Urinary bladder (tissue), 4 donors: ENCODE results near the gene CFAP70. TPM values are rescaled to one million over a fixed set of nuclear protein-coding genes. Genes with fewer than 3 reads are reported as not detected.
"Not testable (repeated sequence)": the region's sequence is repeated elsewhere in the genome, so short reads cannot be mapped to it uniquely, and the experiment has no call there.

Experiments used
- DNase-seq: peaks from one replicate; pipeline ENCODE4 v3.0.0-alpha.2; 2015; ENCODE audit errors: extremely low spot score
- H3K27ac ChIP-seq: one replicate; pipeline ENCODE4 v1.5.1; 2013; ENCODE audit warnings: low read depth, mild to moderate bottlenecking, moderate library complexity
- H3K36me3 ChIP-seq: one replicate; pipeline ENCODE4 v1.6.1; 2013; ENCODE audit warnings: mild to moderate bottlenecking, moderate library complexity; ENCODE audit not compliant: insufficient read depth
- H3K4me1 ChIP-seq: one replicate; pipeline ENCODE4 v1.6.1; 2013; ENCODE audit warnings: mild to moderate bottlenecking, moderate library complexity; ENCODE audit not compliant: insufficient read depth
- H3K4me3 ChIP-seq: one replicate; pipeline ENCODE4 v1.5.1; 2013; ENCODE audit warnings: low read depth, low read length
- WGBS: extraction: QIAGEN DNeasy Blood & Tissue Kit; methylation state at CpG from one replicate; pipeline ENCODE4 v1.1.7; 2013; 5-methylcytosine and 5-hydroxymethylcytosine counted together
- polyA plus RNA-seq: library from polyadenylated mRNA; stranded (reverse); fragments of 200-250 nt; gene quantifications from one replicate; pipeline ENCODE4 v1.2.3, GENCODE V29; 2013
- total RNA-seq: library from RNA; depleted of rRNA; stranded (reverse); fragments of >200 nt; gene quantifications from one replicate; pipeline ENCODE4 v1.2.3, GENCODE V29; 2014
- donor health status: healthy with polysubstance abuse.
- donor health status: healthy.

The CFAP70 gene
- total RNA-seq, result 2.2 TPM
- polyA plus RNA-seq, result 0.56 TPM

GRCh38 chr10:73358331-73359279 lies at the start of gene CFAP70:
TSS of gene CFAP70 (minus strand) at chr10:73358864. CDS start at chr10:73354796, 4,068 bp downstream.
- Histone ChIP-seq H3K4me1 (no peaks in the 10 kb centered on the region), H3K4me3 (peak within 1 kb of the TSS; percentile 70), H3K36me3 (peaks cover 3% of the 10 kb centered on the region), H3K27ac (no peak within 1 kb of the TSS)
- WGBS, result under 1% methylated on average over 45 of the region's 45 CpGs
- DNase-seq, result peak; percentile 96

GRCh38 chr10:73408061-73408460 lies 49.4 kb upstream of the CFAP70 start:
- no peaks in the 10 kb centered on the region for H3K4me1 ChIP-seq
- H3K27ac ChIP-seq, result no peak overlapping the region
- peaks cover 2% of the 10 kb centered on the region for H3K36me3 ChIP-seq
- no peak for DNase-seq
- no peak overlapping the region for H3K4me3 ChIP-seq
- WGBS, result 94% methylated on average over 5 of the region's 5 CpGs

- no peak overlapping the region for H3K4me3 ChIP-seq
- 97% methylated on average over 1 of the region's 1 CpG for WGBS
- H3K36me3 ChIP-seq, result peaks cover 2% of the 10 kb centered on the region
- DNase-seq, result no peak
- H3K4me1 ChIP-seq, result no peaks in the 10 kb centered on the region
- H3K27ac ChIP-seq, result no peak overlapping the region
Measured at GRCh38 chr10:73407495-73407894, 48.8 kb upstream of the CFAP70 start.

GRCh38 chr10:73406846-73407245 lies 48.2 kb upstream of the CFAP70 start:
- no peak for DNase-seq
- Histone ChIP-seq H3K27ac (no peak overlapping the region), H3K4me1 (no peaks in the 10 kb centered on the region), H3K4me3 (no peak overlapping the region), H3K36me3 (peaks cover 2% of the 10 kb centered on the region)
- 87% methylated on average over 5 of the region's 5 CpGs for WGBS

GRCh38 chr10:73405556-73405955 lies 46.9 kb upstream of the CFAP70 start:
- 92% methylated on average over 3 of the region's 3 CpGs for WGBS
- no peak overlapping the region for H3K27ac ChIP-seq
- peaks cover 2% of the 10 kb centered on the region for H3K36me3 ChIP-seq
- no peak for DNase-seq
- H3K4me1 ChIP-seq, result no peaks in the 10 kb centered on the region
- no peak overlapping the region for H3K4me3 ChIP-seq

GRCh38 chr10:73404690-73405089 lies 46.0 kb upstream of the CFAP70 start:
- Histone ChIP-seq H3K4me1 (no peaks in the 10 kb centered on the region), H3K4me3 (no peak overlapping the region), H3K27ac (no peak overlapping the region), H3K36me3 (peaks cover 1% of the 10 kb centered on the region)
- 95% methylated on average over 9 of the region's 9 CpGs for WGBS
- DNase-seq, result no peak

GRCh38 chr10:73401636-73402035 lies 43.0 kb upstream of the CFAP70 start:
- H3K4me3 ChIP-seq, result no peak overlapping the region
- H3K36me3 ChIP-seq, result peaks cover 1% of the 10 kb centered on the region
- H3K4me1 ChIP-seq, result no peaks in the 10 kb centered on the region
- H3K27ac ChIP-seq, result no peak overlapping the region
- 98% methylated on average over 6 of the region's 6 CpGs for WGBS
- DNase-seq, result no peak

GRCh38 chr10:73399063-73399462 lies 40.4 kb upstream of the CFAP70 start:
- no peak for DNase-seq
- no peaks in the 10 kb centered on the region for H3K4me1 ChIP-seq
- 72% methylated on average over 4 of the region's 4 CpGs for WGBS
- no peak overlapping the region for H3K27ac ChIP-seq
- peaks cover 1% of the 10 kb centered on the region for H3K36me3 ChIP-seq
- H3K4me3 ChIP-seq, result no peak overlapping the region

- DNase-seq, result no peak
- no peak overlapping the region for H3K27ac ChIP-seq
- H3K4me1 ChIP-seq, result no peaks in the 10 kb centered on the region
- H3K4me3 ChIP-seq, result no peak overlapping the region
- WGBS, result 96% methylated on average over 6 of the region's 6 CpGs
- peaks cover 1% of the 10 kb centered on the region for H3K36me3 ChIP-seq
Measured at GRCh38 chr10:73398024-73398423, 39.4 kb upstream of the CFAP70 start.

- H3K4me3 ChIP-seq, H3K4me1 ChIP-seq, H3K27ac ChIP-seq, DNase-seq, H3K36me3 ChIP-seq: not testable (repeated sequence)
- WGBS, result 98% methylated on average over 3 of the region's 4 CpGs
Measured at GRCh38 chr10:73394325-73394724, 35.7 kb upstream of the CFAP70 start.

- DNase-seq, result no peak
- H3K27ac ChIP-seq, result no peak overlapping the region
- no peaks in the 10 kb centered on the region for H3K4me1 ChIP-seq
- 93% methylated on average over 4 of the region's 4 CpGs for WGBS
- H3K36me3 ChIP-seq, result peaks cover 4% of the 10 kb centered on the region
- no peak overlapping the region for H3K4me3 ChIP-seq
Measured at GRCh38 chr10:73388228-73388627, 29.6 kb upstream of the CFAP70 start.

- no peaks in the 10 kb centered on the region for H3K4me1 ChIP-seq
- no peak overlapping the region for H3K4me3 ChIP-seq
- 95% methylated on average over 7 of the region's 7 CpGs for WGBS
- peaks cover 7% of the 10 kb centered on the region for H3K36me3 ChIP-seq
- H3K27ac ChIP-seq, result no peak overlapping the region
- DNase-seq, result no peak
Measured at GRCh38 chr10:73386583-73386982, 27.9 kb upstream of the CFAP70 start.

- Histone ChIP-seq H3K4me1 (no peaks in the 10 kb centered on the region), H3K27ac (no peak overlapping the region), H3K36me3 (peaks cover 8% of the 10 kb centered on the region), H3K4me3 (no peak overlapping the region)
- DNase-seq, result no peak
- 88% methylated on average over 1 of the region's 1 CpG for WGBS
Measured at GRCh38 chr10:73379064-73379748, 20.5 kb upstream of the CFAP70 start.

GRCh38 chr10:73376679-73377078 lies 18.0 kb upstream of the CFAP70 start:
- no peak overlapping the region for H3K27ac ChIP-seq
- H3K4me3 ChIP-seq, result no peak overlapping the region
- WGBS, result 72% methylated on average over 3 of the region's 3 CpGs
- DNase-seq, result no peak
- peaks cover 5% of the 10 kb centered on the region for H3K36me3 ChIP-seq
- no peaks in the 10 kb centered on the region for H3K4me1 ChIP-seq
